DMS79 (cell line): ENCODE measurements around the gene SLC4A1.

Experiments used
- DNase-seq: peaks from one replicate; lab custom pipeline; 2025; lab: John Stamatoyannopoulos, UW

Gene SLC4A1

DNA sequence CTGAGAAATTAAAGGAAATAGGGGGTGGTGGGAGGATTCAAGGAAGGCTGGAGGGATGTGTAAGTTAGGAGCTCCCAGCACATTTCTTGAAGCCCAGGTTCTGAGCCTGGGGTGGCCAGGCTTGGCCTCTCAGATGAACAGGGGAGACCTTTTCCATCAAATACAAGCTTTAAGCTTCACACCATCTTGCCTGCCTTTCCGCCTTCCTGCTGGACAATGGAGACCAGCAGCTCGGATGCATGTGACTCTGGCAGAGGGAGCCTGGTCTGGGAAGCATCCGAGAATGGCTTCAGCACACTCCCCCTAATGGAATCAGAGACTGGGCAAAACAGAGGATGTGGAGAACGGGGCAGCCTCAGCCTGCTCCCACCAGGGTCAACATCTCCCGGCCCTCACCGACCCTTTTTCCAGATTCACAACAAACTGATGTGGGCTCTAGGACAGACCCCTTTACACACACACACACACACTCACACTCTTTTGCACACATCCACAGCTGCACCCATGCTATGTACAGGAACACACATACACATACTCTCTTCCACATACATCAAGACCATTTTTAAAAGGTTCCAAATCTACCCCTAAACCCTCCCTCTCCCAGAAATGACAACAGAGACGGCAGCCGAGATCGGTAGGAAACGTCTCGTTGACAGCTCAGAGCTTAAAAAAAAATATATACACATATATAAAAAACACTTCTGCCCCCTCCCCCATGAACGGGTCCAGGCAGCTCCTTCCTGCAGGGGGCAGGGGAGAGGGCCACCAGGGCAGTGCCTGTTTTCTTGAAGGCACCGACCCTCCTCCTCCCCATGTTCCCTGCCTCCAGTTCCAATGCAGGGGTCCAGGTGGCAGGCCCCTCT lies 61.7 kb downstream of the SLC4A1 start:
- no peak for DNase-seq

DNA sequence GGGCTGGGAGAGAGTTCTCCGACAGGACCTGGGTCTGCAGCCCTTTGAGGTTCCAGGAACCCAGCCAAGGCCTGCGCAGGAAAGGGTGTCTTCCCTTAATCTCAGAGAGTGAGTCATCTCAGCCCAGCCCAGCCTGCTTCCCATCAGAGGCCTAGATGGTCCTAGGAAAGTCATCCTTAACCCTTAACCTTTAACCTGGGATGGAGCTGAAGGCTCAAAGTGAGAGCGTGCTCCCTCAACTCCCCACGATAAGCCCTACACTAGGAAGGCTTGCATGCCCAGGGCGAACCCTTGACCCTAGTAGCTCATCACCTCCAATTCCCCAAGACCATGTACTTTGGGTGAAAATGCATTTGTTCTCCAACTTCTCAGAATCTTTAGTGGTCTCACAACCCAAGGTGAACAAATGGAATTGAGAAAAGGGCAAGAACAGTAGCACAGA lies 63.5 kb downstream of the SLC4A1 start:
- DNase-seq, result no peak

DNA sequence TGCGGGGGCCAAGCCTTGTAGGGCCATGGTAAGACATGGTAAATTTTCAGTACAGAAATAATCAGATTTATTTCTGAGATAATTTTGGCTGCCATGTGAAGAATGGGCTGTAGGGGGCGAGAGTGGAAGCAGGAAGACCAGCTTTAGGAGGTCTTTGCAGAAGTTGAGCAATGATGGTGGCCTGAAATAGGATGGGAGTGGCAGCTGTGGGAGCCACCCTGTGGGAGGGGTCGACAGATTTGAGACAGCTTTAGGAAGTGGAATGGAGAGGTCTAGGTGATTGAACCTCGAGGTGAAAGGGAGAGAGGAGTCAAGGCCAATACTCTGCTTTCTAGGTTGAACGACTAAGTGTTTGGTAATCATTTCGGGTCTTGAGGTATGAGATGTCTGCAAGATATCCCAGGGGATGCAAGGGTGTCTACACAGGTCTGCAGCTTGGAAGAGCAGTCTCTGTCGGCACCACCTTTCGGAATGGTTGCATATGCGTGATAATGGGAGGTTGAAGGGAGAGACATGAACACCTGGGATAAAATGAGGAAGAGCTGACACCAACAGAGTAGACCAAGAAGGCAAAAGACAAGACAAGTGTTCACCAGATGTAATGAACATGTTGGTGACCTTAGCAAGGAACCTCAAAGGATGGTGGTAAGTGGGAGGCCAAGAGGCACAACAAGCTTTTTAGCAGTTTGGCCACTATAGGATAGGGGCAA lies 64.0 kb downstream of the SLC4A1 start:
- DNase-seq, result no peak

DNA sequence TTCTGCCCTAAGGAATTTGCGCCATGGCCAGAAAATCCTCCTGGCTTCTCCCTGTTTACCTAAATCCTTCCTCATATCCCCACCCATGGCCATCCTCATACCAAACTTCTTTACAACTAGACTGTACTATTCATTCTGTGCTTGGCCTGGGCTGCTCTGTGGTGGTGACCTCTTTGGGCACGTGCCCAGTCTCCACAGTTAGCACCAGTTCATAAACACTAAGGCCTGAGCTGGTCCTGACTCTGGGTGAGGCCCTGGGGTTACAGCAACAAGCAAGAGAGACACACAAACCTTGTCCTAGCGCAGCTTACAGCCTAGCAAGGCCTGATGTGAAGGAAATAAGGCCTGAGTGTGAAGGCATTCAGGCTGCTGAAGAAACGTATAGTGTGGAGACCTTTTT lies 65.2 kb downstream of the SLC4A1 start:
- no peak for DNase-seq

DNA sequence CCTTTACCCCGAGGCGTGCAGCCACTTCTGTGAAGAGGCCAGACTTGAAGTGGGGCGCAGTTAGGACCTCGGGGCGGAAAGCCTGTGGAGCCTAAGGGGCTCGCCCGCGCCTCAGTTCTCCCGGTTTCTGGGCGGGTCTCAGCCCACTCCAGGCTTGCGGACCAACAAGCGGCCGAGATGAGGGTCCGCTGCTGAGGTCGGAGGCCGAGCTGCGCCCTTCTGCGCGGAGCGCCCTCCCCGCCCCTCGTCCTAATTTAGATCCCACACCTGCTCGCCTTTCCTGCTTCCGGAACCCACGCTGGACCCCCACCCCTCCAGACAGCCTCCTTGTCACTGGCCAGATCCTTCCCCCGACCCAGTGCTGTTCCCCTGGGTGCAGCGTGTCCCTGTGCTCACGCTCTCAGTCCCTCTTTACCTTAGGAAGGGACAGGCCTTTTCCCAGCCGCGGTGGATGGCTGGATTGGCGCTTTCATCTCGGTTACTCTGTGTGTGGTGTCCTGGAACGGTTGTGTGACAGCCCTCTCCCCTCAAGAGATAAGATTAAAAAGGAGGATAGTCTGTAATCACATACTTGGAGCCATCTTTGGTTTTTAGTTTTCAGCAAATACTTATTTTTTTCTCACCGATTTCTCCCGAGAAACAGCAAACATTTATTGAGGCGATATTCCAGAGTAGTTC lies 67.3 kb downstream of the SLC4A1 start:
- no peak for DNase-seq

DNA sequence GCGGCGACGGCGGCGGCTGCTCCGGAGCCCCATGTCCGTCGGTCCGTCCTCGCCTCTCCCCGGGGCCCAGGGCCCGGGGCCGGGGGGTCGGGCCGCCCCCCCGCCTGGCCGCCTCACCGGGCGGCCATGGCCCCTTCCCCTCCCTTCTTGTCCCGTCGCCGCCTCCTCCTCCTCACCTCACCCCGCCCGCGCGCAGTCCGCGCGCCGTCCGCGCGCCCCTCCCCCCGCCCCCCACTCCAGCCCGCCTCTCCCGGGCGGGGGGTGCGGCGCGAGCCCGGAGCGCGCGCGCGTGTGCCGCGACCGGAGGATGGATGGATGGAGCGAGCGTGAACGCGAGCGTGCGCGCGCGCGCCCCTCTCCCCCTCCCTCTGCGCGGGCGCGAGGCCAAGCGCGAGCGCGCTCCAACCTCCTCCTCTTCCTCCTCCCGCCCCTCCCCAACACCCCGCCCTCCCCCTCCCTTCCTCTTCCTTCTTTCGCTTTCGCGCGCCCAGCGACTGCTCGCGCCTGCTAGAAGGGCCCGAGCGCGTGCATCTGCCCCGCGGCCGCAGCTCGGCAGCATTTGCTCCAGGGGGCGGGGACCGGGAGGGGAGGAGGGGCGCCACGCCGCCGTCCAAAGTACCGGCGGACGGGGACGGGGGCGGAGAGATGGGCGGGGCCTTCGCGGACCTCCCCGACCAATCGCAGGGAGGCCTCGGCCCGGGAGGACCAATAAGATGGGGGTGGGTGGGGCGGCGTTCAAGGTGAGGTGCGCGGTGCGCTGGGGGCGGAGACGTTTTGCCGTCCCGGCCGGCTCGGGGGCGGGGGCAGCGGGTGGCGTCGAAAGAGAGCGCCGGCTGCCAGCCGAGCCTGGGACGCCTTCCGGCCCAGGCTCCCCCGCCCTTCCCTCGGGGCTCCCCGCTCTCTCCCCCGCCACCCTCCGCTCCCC lies 68.1 kb downstream of the SLC4A1 start, which contains the start of gene ATXN7L3:
TSS of gene ATXN7L3 (minus strand) at position 332 of the 925 bp plus-strand sequence. CDS start 1,814 bp downstream, outside the sequence.
- DNase-seq, result peak; percentile 96

DNA sequence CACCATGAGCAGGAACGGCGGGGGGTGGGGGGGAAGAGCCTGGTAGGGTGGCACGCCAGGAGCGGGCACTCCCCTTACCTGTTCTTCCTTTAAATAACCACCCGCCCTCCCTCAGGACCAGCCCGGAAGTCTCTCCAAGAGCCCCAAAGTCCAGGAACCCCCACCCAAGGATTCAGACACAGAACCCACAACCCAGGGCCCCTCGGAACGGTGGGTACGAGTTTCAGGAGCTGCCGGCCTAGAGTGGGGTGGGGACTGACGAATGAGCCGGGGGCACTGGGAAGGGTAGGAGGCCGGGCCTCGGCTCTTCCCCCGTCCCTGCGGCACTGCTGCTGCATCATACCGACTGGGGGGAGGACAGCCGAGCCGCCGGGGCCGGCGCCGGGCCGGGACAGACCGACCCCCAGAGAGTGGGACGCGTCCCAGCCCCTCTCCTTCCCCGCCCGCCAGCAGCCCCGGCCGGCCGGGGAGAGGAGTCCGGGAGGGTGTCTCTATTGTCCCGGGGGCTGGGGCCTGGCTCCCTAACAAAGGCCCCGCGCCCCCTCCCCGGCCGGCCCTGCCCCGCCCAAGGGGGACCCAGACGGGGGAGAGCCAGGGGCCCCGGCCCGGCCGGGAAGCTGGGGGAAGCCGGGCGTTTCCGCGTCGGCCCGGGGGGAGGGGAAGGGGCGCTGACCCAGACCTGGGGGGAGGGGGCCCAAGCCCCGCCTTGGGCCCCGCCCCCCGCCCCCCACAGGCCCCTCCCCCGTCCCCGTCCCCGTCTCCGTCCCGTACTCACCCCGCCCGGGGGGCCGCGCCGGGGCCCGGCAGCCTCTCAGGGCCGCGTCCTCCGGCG lies 69.0 kb downstream of the SLC4A1 start:
- no peak for DNase-seq
